ELR (cell line): ENCODE data around the gene TSC2.
"Not testable (repeated sequence)": the region's sequence is repeated elsewhere in the genome, so short reads cannot be mapped to it uniquely, and the experiment has no call there.

Source experiments
- DNase-seq: peaks from one replicate; pipeline ENCODE4 v3.0.0-alpha.2; 2015; ENCODE audit warnings: low read depth

Gene TSC2

DNA sequence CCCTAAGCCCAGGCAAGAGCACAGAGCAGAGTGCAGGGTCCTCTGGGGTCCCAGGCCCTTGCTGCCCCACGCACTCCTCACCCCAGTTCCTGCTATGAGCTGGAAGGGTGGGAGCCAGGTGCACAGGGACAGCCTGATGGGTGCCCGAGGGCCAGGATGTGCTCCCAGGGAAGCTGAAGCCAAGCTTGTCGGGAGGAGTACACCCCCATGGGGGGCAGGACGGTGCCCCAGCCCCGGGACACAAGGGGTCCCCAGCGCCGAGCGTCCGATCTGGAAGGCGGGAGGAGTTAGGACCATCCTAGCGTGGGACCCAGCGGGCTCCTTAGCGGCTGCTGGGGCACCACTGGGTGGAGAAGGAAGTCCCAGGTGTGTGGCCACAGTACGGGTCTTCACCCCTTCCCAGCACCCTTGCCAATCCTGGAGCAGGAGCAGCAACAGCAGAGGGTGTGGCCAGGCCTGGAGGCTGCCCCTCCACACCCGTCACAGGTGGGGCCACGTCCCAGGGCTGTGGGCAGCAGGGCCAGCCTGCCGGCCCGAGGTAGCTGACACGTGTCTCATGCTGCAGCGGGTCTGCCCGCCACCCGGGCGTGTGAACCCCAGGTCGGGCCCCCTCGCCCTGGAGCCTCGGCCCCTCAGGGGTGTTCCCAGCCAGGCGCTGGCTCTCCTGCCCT, 76.1 kb downstream of the TSC2 start:
- DNase-seq = peak; percentile 25

DNA sequence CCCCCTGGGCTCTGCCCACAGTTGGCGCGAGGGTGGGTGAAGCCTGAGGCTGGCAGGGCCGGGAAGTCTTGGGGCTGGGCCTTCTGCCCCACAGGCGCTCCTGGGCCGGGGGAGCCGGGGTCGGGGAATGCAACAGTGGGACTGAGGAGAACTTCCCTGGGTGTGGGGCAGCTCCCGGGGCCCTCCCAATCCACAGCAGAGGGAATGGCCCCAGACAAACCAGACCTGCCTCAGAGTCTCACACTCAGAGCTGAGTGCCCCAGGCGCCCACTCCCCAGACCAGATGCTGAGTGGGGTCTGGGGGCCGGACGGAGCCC, 76.5 kb downstream of the TSC2 start:
- not testable (repeated sequence) for DNase-seq

DNA sequence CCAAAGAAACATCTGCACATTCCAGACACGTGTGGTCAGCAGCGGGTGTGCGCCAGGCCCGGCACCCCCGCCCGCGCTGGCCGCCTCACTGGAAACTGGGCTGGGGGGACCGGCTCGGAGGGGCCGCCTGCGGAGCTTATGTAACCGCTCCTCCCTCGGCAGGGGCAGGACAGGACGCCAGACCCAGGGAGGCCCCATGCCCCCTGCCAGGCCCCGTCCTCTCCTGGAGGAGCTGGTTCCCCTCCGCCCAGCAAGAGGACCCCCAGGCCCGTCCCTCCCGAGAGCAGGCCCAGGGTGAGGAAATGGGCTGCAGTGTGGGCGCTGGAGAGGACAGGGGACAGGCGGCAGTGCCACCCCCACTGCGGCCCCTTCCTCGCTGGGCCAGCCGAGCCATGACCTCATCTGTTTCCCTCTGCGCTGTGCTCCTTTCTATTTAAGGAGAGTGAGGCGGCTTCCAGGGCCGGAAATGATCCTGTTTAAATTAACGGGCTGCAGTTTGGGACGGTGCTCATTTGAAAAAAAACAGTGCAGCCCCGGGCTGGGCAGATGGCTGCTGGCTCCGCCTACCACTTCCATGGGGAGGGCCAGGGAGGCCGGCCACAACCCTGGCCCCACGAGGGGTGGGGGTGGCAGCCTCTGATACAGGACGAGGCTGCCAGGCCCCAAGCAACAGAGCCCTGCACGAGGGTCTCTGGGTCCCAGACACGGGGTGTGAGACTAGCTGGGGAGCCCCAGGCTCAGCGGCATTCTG, 77.1 kb downstream of the TSC2 start:
- peak; percentile 82 for DNase-seq

GRCh38 chr16:2125609-2126008, 77.8 kb downstream of the TSC2 start:
- not testable (repeated sequence) for DNase-seq

DNA sequence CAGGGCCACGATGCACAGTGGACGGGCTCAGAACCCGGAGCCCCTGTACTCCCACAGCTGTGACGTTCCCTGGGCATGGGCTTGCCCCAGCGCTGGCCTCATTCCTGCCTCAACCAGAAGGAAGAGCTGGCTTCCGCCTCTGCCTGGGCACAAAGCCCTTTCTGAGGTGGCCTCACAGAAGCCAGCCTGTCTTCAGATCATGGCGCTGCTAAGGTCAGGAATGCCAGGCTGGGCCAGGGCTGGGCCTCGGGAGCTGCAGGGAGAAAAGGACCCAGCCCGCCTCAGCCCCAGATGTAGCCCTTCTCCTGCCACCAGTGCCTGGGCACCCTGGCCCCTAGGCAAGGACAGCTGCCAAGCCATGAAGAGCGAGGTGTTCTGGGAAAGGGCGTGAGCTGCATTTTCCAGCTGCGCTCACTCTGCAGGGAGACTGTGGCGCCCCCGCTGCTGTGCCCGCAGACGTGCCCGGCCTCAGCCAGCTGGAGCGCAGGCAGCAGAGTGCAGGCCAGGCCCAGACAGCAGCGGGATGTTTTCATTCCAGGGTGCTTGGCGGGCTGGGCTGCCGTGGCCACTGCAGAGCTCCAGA, 78.5 kb downstream of the TSC2 start:
- not testable (repeated sequence) for DNase-seq

- DNase-seq = not testable (repeated sequence)
These were observed 79.3 kb downstream of the TSC2 start for GRCh38 chr16:2126928-2127556.

GRCh38 chr16:2127630-2128280, 80.0 kb downstream of the TSC2 start:
- peak; percentile 67 for DNase-seq

DNA sequence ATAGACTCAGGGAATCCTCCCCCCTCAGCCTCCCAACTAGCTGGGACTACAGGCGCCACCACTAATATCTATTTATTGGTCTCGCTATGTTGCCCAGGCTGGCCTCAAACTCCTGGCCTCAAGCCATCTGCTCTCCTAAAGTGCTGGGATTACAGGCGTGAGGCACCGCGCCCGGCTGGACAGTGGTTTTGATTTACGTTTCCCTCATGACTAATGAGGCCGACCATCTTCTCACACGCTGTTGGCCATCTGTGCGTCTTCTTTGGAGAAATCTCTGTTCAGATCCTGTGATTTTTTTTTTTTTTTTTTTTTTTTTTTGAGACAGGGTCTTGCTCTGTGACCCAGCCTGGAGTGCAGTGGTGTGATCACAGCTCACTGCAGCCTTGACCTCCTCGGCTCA, 81.5 kb downstream of the TSC2 start:
- peak; percentile 82 for DNase-seq

DNA sequence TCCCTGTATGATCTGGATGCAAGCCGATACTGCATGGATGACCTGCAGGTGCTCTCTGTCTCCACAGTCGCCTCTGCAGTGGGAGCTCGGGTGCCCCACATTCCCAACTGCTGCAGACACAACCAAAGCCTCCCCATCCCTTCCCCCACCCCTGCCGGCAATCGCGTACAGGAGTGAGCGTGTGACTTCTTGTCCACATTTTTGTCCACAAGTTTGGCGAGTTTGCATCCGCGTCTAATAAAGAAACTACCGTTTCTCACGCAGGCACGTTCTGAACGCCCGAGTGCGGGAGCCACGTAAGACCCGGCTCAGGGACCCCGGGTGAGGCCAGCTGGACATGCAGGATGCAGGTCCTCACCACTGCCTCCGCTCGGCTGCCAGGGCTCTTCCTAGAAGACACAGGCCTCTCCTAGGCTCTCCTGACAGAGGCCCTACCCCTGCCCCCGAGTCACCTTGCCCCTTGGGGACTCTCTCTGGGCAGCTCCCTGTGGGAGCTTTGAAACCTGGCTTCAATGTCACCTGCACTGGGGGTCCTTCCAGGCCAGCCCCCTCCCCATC, 82.2 kb downstream of the TSC2 start:
- DNase-seq = peak; percentile 17

GRCh38 chr16:2133797-2134196, 86.0 kb downstream of the TSC2 start:
- DNase-seq = not testable (repeated sequence)

DNA sequence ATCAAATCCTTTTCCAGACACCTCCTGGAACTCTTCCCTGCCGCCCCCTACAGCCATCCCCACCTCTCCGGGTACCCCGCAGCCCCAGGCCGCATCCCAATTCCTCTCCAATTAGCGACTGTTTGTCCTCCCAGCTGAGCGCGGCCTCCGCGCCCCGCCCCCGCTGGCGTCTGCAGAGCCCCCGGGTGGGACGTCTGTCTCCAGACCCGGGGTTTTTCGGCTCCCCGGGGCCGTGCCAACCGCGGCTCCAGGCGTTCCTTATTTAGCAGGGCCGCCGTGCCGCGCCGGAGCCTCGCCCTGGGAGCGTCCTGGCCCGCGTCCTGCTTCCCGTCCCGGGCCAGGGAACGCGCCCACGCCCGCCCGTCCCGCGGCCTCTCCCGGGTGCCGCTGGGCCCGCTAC, 87.3 kb downstream of the TSC2 start:
- not testable (repeated sequence) for DNase-seq

DNA sequence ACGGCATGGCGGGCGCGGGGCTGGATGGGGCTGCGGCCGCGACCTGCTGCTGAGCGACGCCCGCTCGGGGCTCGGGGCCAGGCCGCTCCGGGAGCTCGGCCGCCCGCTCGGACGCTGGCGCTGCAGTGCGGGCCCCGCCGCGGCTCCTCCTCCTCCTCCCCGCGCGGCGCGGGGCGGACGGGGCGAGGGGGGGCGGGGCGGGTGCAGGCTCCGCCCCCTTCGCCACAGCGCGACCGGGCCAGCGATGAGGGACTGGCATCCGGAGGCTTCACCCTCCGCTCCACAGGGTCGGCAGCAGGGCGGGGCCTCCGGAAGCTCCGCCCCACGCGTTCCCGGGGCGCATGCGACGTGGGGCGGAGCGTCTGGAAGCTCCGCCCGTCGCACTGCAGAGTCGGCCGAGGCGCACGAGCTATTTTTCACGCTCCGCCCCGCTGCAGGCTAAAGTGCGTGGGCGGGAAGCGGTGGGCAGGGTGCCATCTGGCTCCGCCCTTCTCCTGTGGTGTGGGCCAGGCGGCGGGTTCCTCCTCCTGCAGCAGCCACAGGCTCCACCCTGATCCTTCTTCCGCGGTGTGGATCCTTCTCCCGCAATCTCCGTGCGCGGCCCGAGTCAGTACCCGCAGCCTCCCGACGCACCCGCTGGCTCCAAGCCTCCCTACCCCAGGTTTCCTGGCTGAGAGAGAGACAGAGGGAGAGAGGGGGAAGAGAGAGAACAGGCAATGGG, 88.1 kb downstream of the TSC2 start, which contains the start of gene PKD1:
PKD1 (minus strand) TSS at position 129 of the 721 bp plus-strand sequence. CDS start 209 bp downstream, outside the sequence.
- peak; percentile 82 for DNase-seq
